Omental fat pad (tissue), 4 donors: ENCODE measurements around the gene PSMD1. TPM values are rescaled to one million over a fixed set of nuclear protein-coding genes. Genes with fewer than 3 reads are reported as not detected.

Source experiments
- ATAC-seq: fragments of 150-250 bp; one replicate; pipeline ENCODE4 v1.9.1; 2016; ENCODE audit warnings: mild to moderate bottlenecking, moderate library complexity; ENCODE audit not compliant: low FRiP score
- DNase-seq: peaks from one replicate; pipeline ENCODE4 v3.0.0-alpha.2; 2019; ENCODE audit warnings: low spot score
- CTCF ChIP-seq, 3 donors: fragments of 450-650 bp; IDR thresholded peaks; one replicate each; pipeline ENCODE4 v1.5.1; 2016 to 2017; ENCODE audit warnings: antibody characterized with exemption in 3 of 3, mild to moderate bottlenecking in 3 of 3, moderate library complexity in 2 of 3
- total RNA-seq, 4 donors: library from RNA; depleted of rRNA; stranded (reverse); fragments of >200 nt; gene quantifications; one replicate each; pipeline ENCODE4 v1.1.0, GENCODE V29; 2016

The PSMD1 gene
- total RNA-seq, 4 donors from 2014 or later, result 64.8 to 119 (median 74.1) TPM

GRCh38 chr2:231047274-231047922, 9.3 kb upstream of the PSMD1 start:
- ATAC-seq, result no peak
- no peak for TF ChIP-seq CTCF (IDR thresholded peaks at IDR 0.05)
- DNase-seq, result no peak

GRCh38 chr2:231047923-231048915, 8.4 kb upstream of the PSMD1 start:
- TF ChIP-seq CTCF (IDR thresholded peaks at IDR 0.05), result no peak

GRCh38 chr2:231049286-231050017, 7.2 kb upstream of the PSMD1 start:
- TF ChIP-seq CTCF (IDR thresholded peaks at IDR 0.05), result no peak
- no peak for DNase-seq
- ATAC-seq, result no peak

More at GRCh38 chr2:231047923-231048915, 8.4 kb upstream of the PSMD1 start:
- no peak for ATAC-seq
- DNase-seq, result no peak

GRCh38 chr2:231050018-231050901, 6.4 kb upstream of the PSMD1 start:
- no peak for DNase-seq
- TF ChIP-seq CTCF (IDR thresholded peaks at IDR 0.05), result no peak
- ATAC-seq, result no peak

GRCh38 chr2:231051116-231051515, 5.6 kb upstream of the PSMD1 start:
- ATAC-seq, result no peak
- DNase-seq, result no peak
- TF ChIP-seq CTCF (IDR thresholded peaks at IDR 0.05), result no peak
